Bronchial epithelial cell (primary cell): ENCODE measurements around the gene PADI1. TPM values are rescaled to one million over a fixed set of nuclear protein-coding genes. Genes with fewer than 3 reads are reported as not detected.
A peak's percentile ranks its signal among the peaks of the same experiment; 100 is the strongest.

Experiments
- DNase-seq: peaks from one replicate; pipeline ENCODE4 v3.0.0-alpha.2; 2010; ENCODE audit warnings: low read depth
- FAIRE-seq: peaks from 2 replicates; lab custom pipeline; 2011; peaks lifted over from hg19 to GRCh38; lab: Jason Lieb, UNC
- H3K27me3 ChIP-seq: 2 replicates; pipeline ENCODE4 v1.5.1; 2011; ENCODE audit warnings: low read length; ENCODE audit not compliant: control insufficient read depth, insufficient read depth
- H3K36me3 ChIP-seq: 2 replicates; pipeline ENCODE4 v1.5.1; 2011; ENCODE audit warnings: low read length; ENCODE audit not compliant: control insufficient read depth, insufficient read depth
- H3K4me3 ChIP-seq: 2 replicates; pipeline ENCODE4 v1.5.1; 2011; ENCODE audit warnings: mild to moderate bottlenecking, low read depth, low read length, control low read depth
- total RNA-seq: library from RNA; depleted of rRNA; stranded (reverse); fragments of >200 nt; gene quantifications from 2 replicates; pipeline ENCODE4 v1.2.1, GENCODE V29; 2014
- TF ChIP-seq, protein P1 (sequence below): IDR thresholded peaks from 2 replicates; pipeline ENCODE4 v1.5.1; 2011; ENCODE audit warnings: mild to moderate bottlenecking, moderate library complexity, low read length, control low read depth, inconsistent platforms; ENCODE audit not compliant: insufficient read depth, severe bottlenecking

PADI1 gene
- total RNA-seq, 1 donor from 2014 or later, result 11.8 TPM

DNA sequence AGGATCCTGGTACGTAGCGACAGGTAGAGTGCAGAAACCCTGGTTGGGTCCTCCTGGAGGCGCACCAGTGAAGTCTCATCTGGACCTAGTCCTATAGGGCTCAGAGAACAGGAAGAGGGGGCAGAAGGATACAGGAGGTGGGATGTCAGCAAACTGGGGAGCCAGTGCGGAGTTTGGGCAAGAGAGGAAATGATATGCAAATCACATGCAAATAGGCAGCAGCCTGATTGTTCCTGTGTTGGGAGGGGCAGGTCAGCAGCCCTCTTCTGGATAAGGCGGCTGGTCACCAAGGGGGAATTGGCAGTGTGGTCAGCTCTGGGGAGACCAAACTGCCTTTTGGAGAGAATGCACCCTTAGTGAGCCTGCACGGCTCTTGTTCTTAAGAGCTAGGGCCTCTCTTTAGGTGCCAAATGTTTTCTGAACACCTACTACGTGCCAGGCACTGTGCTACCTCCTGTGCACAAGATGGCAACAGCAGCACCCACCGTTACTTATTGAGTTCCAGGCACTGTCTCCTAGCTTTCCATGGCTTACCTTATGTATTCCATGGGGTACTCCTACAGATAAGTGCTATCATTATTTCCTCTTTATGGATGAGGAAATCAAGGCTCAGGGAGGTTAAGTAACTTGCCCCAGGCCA is 25.9 kb downstream of the PADI1 start:
- no peak for DNase-seq
- FAIRE-seq, result no peak
- Histone ChIP-seq H3K36me3 (no peaks in the 10 kb centered on the region), H3K4me3 (no peak overlapping the region), H3K27me3 (no peaks in the 10 kb centered on the region)
- TF ChIP-seq, protein P1, sequence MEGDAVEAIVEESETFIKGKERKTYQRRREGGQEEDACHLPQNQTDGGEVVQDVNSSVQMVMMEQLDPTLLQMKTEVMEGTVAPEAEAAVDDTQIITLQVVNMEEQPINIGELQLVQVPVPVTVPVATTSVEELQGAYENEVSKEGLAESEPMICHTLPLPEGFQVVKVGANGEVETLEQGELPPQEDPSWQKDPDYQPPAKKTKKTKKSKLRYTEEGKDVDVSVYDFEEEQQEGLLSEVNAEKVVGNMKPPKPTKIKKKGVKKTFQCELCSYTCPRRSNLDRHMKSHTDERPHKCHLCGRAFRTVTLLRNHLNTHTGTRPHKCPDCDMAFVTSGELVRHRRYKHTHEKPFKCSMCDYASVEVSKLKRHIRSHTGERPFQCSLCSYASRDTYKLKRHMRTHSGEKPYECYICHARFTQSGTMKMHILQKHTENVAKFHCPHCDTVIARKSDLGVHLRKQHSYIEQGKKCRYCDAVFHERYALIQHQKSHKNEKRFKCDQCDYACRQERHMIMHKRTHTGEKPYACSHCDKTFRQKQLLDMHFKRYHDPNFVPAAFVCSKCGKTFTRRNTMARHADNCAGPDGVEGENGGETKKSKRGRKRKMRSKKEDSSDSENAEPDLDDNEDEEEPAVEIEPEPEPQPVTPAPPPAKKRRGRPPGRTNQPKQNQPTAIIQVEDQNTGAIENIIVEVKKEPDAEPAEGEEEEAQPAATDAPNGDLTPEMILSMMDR, result no peak

DNA sequence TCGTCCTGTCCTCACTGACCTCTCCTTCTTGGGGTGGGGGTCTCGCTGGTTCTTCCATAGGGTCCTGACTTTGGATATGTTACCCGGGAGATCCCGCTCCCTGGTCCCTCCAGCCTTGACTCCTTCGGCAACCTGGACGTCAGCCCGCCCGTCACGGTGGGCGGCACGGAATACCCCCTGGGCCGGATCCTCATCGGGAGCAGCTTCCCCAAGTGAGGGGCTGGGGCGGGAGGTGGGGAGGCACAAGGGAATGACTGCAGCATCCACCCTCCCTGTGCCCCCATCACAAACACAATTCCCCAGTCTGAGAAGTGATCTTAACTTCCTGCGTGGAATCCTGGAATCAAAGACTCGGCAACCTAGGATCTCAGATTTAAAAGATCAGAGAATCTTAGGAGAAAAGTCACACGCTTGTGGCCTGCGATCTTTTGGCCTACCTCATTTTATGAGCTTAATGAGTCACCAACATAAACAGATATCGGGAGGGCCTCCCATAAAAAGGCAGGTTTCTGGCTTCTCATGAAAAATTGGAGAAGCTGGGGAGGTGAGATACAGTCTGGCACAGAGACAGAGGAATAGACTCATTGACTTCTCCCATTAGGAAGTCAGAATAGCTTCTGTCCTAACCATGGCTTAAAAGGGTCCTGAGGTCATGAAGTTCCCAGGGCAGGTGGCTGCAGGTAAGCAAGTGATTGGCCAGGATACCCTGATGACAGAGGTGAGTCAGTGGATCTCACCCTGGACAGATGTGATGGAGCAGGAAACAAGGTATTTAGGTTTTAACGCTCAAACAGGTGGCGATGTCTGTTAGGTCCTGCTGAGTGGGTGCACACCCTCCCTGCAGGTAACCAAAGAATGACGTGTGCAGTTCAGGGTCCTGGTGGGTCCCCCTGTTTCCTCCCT is 28.1 kb downstream of the PADI1 start:
- Histone ChIP-seq H3K4me3 (no peak overlapping the region), H3K27me3 (no peaks in the 10 kb centered on the region), H3K36me3 (no peaks in the 10 kb centered on the region)
- TF ChIP-seq, protein P1, result no peak
- no peak for FAIRE-seq
- DNase-seq, result peak; percentile 95

DNA sequence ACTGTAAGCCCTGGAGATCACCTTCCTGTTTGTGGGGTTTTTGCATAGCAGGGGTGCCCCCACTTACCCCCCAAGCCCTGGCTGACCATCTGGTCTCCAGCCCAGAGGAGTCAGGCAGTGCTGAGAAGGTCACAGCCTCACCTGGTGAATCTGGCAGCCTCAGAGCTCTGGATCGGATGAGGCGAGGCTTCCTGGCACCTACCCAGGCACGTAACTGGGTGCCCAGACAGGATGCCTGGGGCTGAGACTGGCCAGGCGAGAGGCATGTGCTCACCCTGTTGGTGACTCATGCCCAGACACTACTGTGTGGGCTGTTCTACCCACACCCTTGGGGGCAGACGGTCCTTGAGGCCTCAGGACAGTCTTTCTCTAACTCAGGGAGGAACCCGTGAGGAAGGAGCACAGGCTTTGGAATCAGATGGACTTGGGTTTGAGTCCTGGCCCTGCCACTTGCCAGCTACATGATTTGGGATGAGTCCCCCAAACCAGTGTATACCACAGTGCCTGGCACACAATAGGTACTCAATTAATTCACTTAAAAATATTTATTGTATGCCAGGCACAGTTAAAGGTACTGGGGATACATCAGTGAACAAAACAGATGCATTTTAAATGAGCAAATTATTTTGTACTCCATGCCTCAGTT is 28.9 kb downstream of the PADI1 start:
- Histone ChIP-seq H3K27me3 (no peaks in the 10 kb centered on the region), H3K4me3 (no peak overlapping the region), H3K36me3 (no peaks in the 10 kb centered on the region)
- TF ChIP-seq, protein P1, result no peak
- DNase-seq (peak; percentile 98), FAIRE-seq (peak; percentile 98)

DNA sequence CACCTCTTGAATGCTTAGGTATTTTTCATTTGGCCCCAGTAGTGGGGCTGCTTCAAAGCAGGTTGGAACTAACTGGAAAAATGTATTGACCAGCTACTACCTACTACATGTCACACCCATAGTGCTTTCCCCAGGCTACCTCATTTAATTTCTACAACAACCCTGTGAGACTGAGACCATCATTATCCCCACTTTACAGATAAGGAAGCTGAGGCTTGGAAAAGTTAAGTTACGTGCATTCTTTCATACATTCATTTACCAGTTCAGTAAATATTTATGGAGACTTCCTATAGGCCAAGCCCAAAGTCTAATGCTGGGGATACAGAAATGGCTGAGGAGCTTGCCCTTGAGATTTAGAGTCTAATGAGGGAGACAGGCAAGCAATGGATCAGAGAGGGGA is 29.5 kb downstream of the PADI1 start:
- Histone ChIP-seq H3K36me3 (no peaks in the 10 kb centered on the region), H3K4me3 (no peak overlapping the region), H3K27me3 (no peaks in the 10 kb centered on the region)
- DNase-seq (no peak), FAIRE-seq (no peak)
- TF ChIP-seq, protein P1, result no peak

DNA sequence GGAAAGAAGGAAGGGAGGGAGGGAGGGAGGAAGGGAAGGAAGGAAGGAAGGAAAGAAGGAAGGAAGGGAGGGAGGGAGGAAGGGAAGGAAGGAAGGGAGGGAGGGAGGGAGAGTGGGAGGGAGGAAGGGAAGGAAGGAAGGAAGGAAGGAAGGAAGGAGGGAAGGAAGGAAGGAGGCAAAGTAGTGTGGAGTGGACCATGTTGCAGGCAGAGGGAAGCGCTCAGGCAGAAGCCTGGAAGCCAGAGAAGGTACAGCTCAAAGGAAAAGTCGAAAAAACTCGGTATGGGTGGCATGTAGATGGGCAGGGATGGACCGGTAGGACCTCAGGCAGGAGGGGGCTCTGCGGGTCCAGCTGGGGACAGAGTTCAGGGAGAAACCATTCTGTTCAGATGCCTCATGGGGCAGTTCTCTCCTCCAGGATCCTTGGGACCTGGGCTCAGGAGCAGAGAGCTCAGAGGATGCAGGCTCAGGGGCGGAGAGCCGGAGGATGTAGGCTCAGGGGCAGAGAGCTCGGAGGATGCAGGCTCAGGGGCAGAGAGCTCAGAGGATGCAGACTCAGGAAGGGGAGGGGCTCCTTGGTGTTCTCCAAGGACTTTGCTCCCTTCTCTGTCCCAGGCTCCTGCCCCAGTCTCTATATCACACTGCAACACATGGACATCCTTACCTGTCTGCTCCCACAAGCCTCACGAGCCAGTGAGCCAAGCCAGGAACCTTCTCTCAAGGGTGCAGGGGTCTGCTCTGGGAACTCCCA is 30.4 kb downstream of the PADI1 start:
- FAIRE-seq, result no peak
- H3K36me3 ChIP-seq, result no peaks in the 10 kb centered on the region
- DNase-seq, result no peak
- H3K4me3 ChIP-seq, result no peak overlapping the region
- no peaks in the 10 kb centered on the region for H3K27me3 ChIP-seq
- TF ChIP-seq, protein P1, result no peak
